GM10266 (cell line): ENCODE results near the gene SH2D1B.

Source experiments
- DNase-seq: peaks from one replicate; pipeline ENCODE4 v3.0.0; 2012; ENCODE audit errors: extremely low spot score
- CTCF ChIP-seq: IDR thresholded peaks from 2 replicates; pipeline ENCODE4 v1.5.1; 2012; ENCODE audit warnings: mild to moderate bottlenecking, low read depth; ENCODE audit not compliant: control insufficient read depth, insufficient read depth; ENCODE audit errors: missing control alignments

The SH2D1B gene

GRCh38 chr1:162388615-162389014 lies 23.3 kb downstream of the SH2D1B start:
- DNase-seq: no peak
- TF ChIP-seq CTCF: no peak

DNA sequence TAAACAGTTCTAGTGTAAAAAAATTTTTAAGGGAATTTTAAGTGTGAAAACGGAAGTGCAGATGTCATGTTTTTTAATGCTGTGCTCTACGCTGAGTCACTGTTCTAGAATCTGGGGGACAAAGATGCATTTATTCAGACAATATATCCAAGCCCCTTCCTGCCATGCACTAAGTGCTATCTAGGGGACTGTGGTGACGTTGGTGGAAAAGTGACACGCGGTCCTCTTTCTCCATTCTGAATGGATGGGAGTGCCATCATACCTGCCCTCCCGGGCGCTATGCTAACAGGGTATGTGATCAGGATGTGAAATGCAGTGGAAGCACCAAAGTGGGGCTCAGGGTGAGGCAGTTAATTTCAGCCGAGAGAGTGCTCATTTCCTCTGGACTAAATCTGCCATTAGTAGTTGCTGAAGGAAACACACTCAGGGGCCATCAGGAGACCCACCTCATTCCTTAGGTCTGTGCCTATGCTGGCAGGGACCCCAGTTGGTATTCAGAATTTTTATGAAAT lies 23.8 kb downstream of the SH2D1B start:
- TF ChIP-seq CTCF: no peak
- DNase-seq: no peak

DNA sequence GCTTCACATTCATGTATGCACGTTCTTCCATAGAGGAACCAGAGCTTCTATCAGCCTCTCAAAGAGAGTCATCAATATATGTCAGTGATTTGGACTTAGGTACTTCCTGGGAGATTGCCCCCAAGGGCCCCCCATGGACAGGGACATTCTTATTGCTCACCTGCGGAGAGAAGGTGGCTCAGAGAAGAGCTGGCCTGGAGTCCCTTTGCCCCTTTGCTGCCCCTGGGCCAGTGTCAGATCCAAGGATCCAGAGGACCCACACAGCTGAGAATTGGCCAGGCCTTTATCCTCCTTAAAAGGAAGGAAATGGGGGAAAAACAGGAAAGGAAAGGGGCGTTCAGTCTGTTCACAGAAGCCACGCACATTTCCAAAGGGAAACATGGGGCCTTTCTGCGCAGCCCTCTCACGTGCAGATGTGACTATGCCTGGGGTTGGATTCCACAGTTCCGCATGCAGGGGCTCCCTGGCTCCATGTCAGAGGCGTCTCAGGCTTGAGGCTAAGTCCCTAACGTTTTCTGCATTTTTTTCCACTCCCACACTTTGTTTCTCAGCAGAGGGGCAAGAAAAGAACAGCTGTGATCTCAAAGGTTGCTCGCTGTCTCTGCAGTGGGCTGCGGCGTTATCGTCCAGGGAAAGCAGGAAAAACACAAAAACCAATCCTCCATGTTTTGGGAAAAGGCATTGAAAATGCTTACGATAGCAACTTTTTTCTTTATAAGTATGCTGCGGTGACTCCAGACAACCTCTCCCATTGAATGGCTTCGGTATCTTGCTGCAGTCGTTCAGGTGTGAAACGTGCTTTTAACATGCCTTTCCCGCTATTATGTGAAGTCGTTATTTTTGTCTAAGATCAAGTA lies 24.5 kb downstream of the SH2D1B start:
- TF ChIP-seq CTCF: no peak
- no peak for DNase-seq

DNA sequence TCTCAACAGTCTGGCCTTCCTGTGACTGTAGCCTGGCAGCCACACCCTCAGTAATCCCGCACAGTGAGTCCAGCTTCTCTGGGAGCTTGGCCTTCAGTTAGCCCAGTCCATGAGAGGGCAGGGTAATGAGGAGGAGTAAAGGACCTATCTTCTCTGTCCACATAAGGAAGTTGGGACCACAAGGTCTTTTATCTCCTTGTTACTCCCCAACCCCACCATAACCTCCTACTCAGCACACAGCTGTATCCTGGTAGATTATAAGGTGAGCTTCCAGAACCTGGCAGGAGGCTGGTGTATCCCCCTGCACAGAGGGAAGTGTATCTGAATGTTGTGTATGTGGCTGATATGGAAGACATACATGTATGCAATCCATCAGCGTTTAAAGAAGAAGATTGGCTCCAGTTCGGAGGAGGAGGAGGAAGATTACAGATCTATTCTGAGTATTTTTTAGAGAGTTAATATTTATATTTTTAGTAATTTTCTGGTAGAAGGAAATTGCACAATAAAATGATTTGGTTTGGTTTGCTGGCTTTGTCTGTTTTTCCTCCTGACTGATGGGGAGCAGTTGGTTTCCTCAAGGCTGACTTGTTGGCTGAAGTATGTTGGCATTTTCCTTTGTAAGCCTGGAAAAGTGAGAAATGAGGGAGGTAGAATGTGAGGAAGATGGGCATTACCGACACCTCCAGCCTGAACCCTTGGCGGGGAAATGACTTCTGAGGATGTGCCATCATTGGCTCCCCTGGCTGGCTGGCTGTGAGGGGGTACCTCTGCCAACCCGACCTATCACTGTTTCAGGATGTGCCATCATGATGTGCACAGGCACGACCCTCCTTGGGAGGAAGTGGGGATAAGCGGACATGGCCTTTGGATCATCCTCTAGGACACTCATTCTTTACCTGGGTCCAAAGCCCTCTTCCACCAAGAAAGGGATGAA lies 25.4 kb downstream of the SH2D1B start:
- no peak for DNase-seq
- no peak for TF ChIP-seq CTCF

- no peak for TF ChIP-seq CTCF
Observed at GRCh38 chr1:162385702-162386101, 26.2 kb downstream of the SH2D1B start.

DNA sequence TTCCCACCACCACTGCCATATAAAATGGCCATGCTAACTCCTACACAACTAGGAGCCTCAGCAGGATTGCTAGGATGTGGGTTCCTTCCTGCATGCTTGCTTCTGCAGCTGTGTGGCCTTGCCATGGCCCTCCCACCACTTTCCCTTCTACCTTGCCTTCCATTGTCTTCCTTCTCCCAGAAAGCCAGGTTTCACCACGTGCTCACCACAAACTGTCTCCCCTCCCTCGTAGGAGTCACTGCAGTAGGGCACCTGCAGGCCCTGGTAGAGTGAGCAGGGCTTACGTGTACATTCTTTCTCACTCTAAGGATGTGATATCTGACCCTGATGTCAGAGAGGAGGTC lies 26.7 kb downstream of the SH2D1B start:
- no peak for DNase-seq
- no peak for TF ChIP-seq CTCF

More at GRCh38 chr1:162385702-162386101, 26.2 kb downstream of the SH2D1B start:
- DNase-seq: no peak

DNA sequence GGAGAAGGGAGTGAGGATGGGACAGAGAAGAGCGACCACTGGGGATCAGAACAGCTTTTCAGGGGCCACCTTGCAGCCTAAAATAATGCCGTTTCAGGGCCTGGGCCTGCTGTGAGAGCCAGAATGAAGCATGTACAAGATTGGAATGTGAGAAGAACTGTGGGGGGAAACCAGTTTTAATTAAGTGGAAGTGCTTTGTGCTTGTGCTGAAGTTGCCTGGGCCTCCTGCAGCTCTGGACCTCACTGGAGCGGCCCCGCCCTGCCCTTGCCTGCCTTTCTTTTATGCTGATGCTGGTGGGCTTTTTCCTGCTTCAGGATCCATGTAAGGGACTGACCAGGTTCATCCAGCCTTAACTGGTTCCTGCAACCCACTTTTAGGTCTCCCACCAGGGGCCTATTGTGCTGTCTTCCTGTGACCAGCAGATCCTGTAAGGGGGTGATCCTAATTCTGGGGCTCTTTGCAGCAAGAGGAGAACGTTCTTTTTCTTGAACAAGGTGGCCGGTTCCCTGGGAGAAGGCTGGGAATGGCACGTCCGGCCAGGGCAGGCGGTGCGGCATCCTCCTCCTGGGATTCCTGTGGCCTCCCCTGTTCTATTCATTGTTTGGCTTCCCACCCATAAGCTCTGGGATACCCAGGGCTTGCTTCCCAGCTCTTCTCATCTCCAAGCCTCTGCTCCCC lies 27.2 kb downstream of the SH2D1B start:
- no peak for DNase-seq
- TF ChIP-seq CTCF: no peak
